AML-193 (cell line): Measurements from ENCODE around the gene ALX3.
"Not testable (repeated sequence)": the region's sequence is repeated elsewhere in the genome, so short reads cannot be mapped to it uniquely, and the experiment has no call there.

Experiments
- DNase-seq, 2 experiments: peaks; one replicate each; lab custom pipeline; 2025; lab: John Stamatoyannopoulos, UW

The ALX3 gene

GRCh38 chr1:110047463-110047862 lies 23.0 kb downstream of the ALX3 start:
- no peak for DNase-seq

- DNase-seq, result no peak
Observed at GRCh38 chr1:110043016-110043415, 27.5 kb downstream of the ALX3 start.

- DNase-seq, result no peak
Observed at GRCh38 chr1:110040548-110040947, 29.9 kb downstream of the ALX3 start.

GRCh38 chr1:110039641-110040040 lies 30.8 kb downstream of the ALX3 start:
- no peak for DNase-seq

- no peak for DNase-seq
Observed at GRCh38 chr1:110038271-110038670, 32.2 kb downstream of the ALX3 start.

GRCh38 chr1:110035236-110035752 lies 35.2 kb downstream of the ALX3 start:
- peak; percentile 19 to 46 for DNase-seq

- peak; percentile 95 to 96 for DNase-seq
Observed at GRCh38 chr1:110034451-110035235, 35.8 kb downstream of the ALX3 start, which contains the start of gene STRIP1. TSS of gene STRIP1 (plus strand) at chr1:110034624. CDS start at chr1:110034638, 14 bp downstream.

GRCh38 chr1:110034040-110034450 lies 36.4 kb downstream of the ALX3 start:
- no peak for DNase-seq

- DNase-seq, result no peak
Observed at GRCh38 chr1:110033421-110033820, 37.1 kb downstream of the ALX3 start.

GRCh38 chr1:110032327-110032726 lies 38.1 kb downstream of the ALX3 start:
- DNase-seq, result no peak

- not testable (repeated sequence) for DNase-seq
Observed at GRCh38 chr1:110030687-110031086, 39.8 kb downstream of the ALX3 start.

GRCh38 chr1:110024613-110025012 lies 45.9 kb downstream of the ALX3 start:
- no peak for DNase-seq

GRCh38 chr1:110021285-110021684 lies 49.2 kb downstream of the ALX3 start:
- DNase-seq, result no peak

GRCh38 chr1:110019770-110020169 lies 50.7 kb downstream of the ALX3 start:
- no peak for DNase-seq

- no peak for DNase-seq
Observed at GRCh38 chr1:110018396-110018795, 52.1 kb downstream of the ALX3 start.

GRCh38 chr1:110017792-110018191 lies 52.7 kb downstream of the ALX3 start:
- DNase-seq, result no peak

GRCh38 chr1:110012100-110012780 lies 58.2 kb downstream of the ALX3 start:
- no peak for DNase-seq

- peak; percentile 52 to 58 for DNase-seq
Observed at GRCh38 chr1:110011527-110012041, 58.9 kb downstream of the ALX3 start.
